Common myeloid progenitor, CD34-positive (primary cell): Measurements from ENCODE around the gene FAM168A.

ENCODE experiments used
- CTCF ChIA-PET: fragments of 350-600 bp; sonication (Branson Sonifier 250); formaldehyde crosslinking; loops from one replicate; lab custom pipeline; 2021; ENCODE audit warnings: antibody characterized with exemption; lab: Charles Lee
- POLR2A ChIA-PET: fragments of 350-600 bp; sonication (Branson Sonifier 250); formaldehyde crosslinking; loops from one replicate; lab custom pipeline; 2021; ENCODE audit warnings: antibody characterized with exemption; lab: Charles Lee
- DNase-seq, 3 donors: peaks; one replicate each; pipeline versions ENCODE4 v3.0.0 to v3.0.0-alpha.2; 2013
- H3K27ac ChIP-seq, 2 experiments: 1 replicate in 1 of 2; 2 replicates in 1 of 2; pipeline ENCODE4 v1.7.0; 2013; ENCODE audit warnings: inconsistent platforms in 2 of 2, low read length in 2 of 2, mild to moderate bottlenecking in 2 of 2, low read depth in 1 of 2, moderate library complexity in 1 of 2; ENCODE audit not compliant: severe bottlenecking in 2 of 2, insufficient read depth in 1 of 2, poor library complexity in 1 of 2
- H3K27me3 ChIP-seq, 5 experiments: replicated peaks in 2 of 5; 1 replicate in 3 of 5; 2 replicates in 2 of 5; pipeline versions ENCODE4 v1.6.1 to v1.7.0; 2013; ENCODE audit warnings: low read length in 4 of 5, mild to moderate bottlenecking in 2 of 5, moderate library complexity in 2 of 5, inconsistent platforms in 1 of 5; ENCODE audit not compliant: insufficient read depth in 5 of 5, control insufficient read depth in 4 of 5
- H3K36me3 ChIP-seq, 4 experiments: 1 replicate in 2 of 4; 2 replicates in 2 of 4; pipeline versions ENCODE4 v1.6.1 to v1.7.0; 2013; ENCODE audit warnings: low read length in 3 of 4, control low read depth in 1 of 4, mild to moderate bottlenecking in 1 of 4; ENCODE audit not compliant: control insufficient read depth in 4 of 4, insufficient read depth in 4 of 4
- H3K4me1 ChIP-seq, 4 experiments: 1 replicate in 3 of 4; 2 replicates in 1 of 4; pipeline versions ENCODE4 v1.6.1 to v1.7.1; 2013; ENCODE audit warnings: low read length in 3 of 4, mild to moderate bottlenecking in 3 of 4, control low read depth in 1 of 4, inconsistent platforms in 1 of 4, moderate library complexity in 1 of 4; ENCODE audit not compliant: control insufficient read depth in 4 of 4, insufficient read depth in 4 of 4; ENCODE audit errors: control extremely low read depth in 1 of 4
- H3K4me3 ChIP-seq, 7 experiments: 1 replicate in 4 of 7; 2 replicates in 3 of 7; pipeline versions ENCODE4 v1.5.1 to v1.7.0; 2013; ENCODE audit warnings: mild to moderate bottlenecking in 7 of 7, low read length in 6 of 7, moderate library complexity in 6 of 7, inconsistent platforms in 2 of 7, low read depth in 2 of 7, control low read depth in 1 of 7; ENCODE audit not compliant: insufficient read depth in 4 of 7, control insufficient read depth in 1 of 7; ENCODE audit errors: extremely low read depth in 1 of 7
- H3K9me3 ChIP-seq, 5 experiments: 1 replicate in 4 of 5; 2 replicates in 1 of 5; pipeline versions ENCODE4 v1.6.1 to v1.7.1; 2013; ENCODE audit warnings: low read length in 4 of 5, mild to moderate bottlenecking in 2 of 5, inconsistent platforms in 1 of 5, low read depth in 1 of 5, moderate library complexity in 1 of 5; ENCODE audit not compliant: control insufficient read depth in 4 of 5, insufficient read depth in 2 of 5; ENCODE audit errors: control extremely low read depth in 1 of 5
- WGBS: methylation state at CpG from one replicate; pipeline ENCODE4 v1.1.5; 2013; ENCODE audit not compliant: insufficient coverage; 5-methylcytosine and 5-hydroxymethylcytosine counted together

Gene FAM168A

DNA sequence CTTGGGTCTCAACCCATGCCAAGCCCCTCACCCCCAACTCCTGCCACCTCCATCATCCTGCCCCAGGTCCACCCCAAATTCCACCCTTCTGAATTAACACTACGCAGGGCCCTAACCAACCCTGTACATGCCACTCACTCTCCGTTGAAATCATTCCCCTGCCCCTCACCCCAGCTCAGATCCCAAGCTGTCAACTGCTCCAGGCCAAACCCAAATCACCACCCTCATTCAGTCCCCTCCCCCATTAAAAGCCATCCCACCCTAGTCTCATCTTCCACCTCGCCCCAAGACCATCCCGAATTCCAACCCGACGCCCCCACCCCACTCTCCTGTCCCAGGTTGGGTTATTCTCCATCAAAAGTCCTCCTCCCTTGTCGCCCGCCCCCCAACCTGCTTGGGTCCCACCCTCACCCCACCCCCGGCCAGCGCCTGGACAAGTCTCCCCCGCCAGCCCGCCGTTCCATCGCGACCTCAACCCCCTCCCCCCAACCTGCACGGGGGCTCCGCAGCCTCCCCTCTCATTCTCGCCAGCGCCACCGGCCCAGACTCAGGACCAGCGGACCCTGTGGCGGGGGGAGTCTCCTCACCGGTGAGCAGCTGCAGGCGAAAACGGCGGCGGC lies 466 bp downstream of the FAM168A start:
- ChIA-PET CTCF (interaction anchor here (0.9 kb wide), 1 partner anchor 33 kb away, joined by 3 read pairs; no protein-coding TSS in a partner anchor), POLR2A (interaction anchor here (0.5 to 1.1 kb wide), 2 partner anchors 12 to 85 kb away, joined by 3 to 4 read pairs; no protein-coding TSS in a partner anchor)
- peak overlapping the region; percentile 78 to 99 (median 90) for H3K4me3 ChIP-seq
- 14% methylated on average over 7 of the region's 27 CpGs for WGBS
- no peaks in the 10 kb centered on the region for H3K9me3 ChIP-seq
- peak overlapping the region in 1 of 2 experiments; percentile 29 for H3K27ac ChIP-seq
- peak in 2 of 3 donors; percentile 5 to 7 for DNase-seq
- H3K4me1 ChIP-seq: peaks cover 4 to 17% (median 11%) of the 10 kb centered on the region in 4 experiments
- no peaks in the 10 kb centered on the region for H3K27me3 ChIP-seq
- no peaks in the 10 kb centered on the region for H3K36me3 ChIP-seq

DNA sequence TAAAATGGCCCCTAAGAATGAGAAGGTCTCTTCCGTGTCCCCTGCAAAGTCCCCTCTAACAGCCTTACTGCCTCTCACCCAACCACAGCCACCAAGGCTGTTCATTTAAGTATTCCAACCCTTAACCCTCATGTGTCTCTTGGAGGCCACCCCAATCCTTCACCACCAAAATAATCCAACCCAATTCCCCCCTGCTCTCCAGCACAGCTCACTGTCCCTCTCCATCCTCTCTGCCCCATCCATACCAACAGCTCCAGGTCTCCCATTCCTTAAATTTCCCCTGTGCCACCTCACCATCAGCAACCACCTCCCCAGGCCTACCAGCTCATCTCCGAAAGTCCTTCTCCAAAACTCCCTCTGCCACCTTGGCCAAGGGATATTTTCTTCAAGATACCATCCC lies 1.4 kb downstream of the FAM168A start:
- WGBS: 92% methylated on average over 2 of the region's 2 CpGs
- POLR2A ChIA-PET: no interaction called here
- DNase-seq: no peak
- CTCF ChIA-PET: interaction anchor here (0.5 kb wide), 1 partner anchor 79 kb away, joined by 3 read pairs; no protein-coding TSS in a partner anchor
- Histone ChIP-seq H3K27me3 (no peaks in the 10 kb centered on the region), H3K4me1 (peaks cover 4 to 17% (median 11%) of the 10 kb centered on the region in 4 experiments), H3K9me3 (no peaks in the 10 kb centered on the region), H3K27ac (no peak overlapping the region), H3K36me3 (no peaks in the 10 kb centered on the region), H3K4me3 (peak overlapping the region in 5 of 7 experiments; percentile 6 to 99 (median 87))

DNA sequence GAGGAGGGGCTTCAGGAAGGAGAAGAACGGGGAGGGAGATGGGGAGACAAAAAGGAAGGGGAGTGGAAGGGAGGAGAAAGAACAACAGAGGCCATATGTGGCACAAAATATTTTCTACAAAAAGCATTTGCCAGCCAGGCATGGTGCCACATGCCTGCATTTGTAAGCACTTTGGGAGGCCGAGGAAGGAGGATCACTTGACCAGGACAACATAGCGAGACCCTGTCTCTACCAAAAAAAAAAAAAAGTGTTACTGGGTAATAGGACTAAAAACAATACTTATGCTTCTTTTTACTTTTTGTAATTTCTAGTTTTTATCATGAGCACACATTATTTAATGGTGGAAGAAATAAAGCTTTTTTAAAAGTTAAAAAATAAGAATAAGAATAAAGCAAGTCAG lies 5.3 kb downstream of the FAM168A start:
- 67% methylated on average over 1 of the region's 3 CpGs for WGBS
- Histone ChIP-seq H3K9me3 (no peaks in the 10 kb centered on the region), H3K4me1 (peaks cover 0 to 12% (median 9%) of the 10 kb centered on the region in 4 experiments), H3K4me3 (no peak overlapping the region), H3K36me3 (no peaks in the 10 kb centered on the region), H3K27me3 (no peaks in the 10 kb centered on the region), H3K27ac (no peak overlapping the region)
- ChIA-PET CTCF (interaction anchor here (0.7 to 1.5 kb wide), 2 partner anchors 11 to 193 kb away, joined by 3 read pairs; no protein-coding TSS in a partner anchor), POLR2A (interaction anchor here (0.6 kb wide), 2 partner anchors 24 to 67 kb away, joined by 3 to 7 read pairs; no protein-coding TSS in a partner anchor)
- no peak for DNase-seq

DNA sequence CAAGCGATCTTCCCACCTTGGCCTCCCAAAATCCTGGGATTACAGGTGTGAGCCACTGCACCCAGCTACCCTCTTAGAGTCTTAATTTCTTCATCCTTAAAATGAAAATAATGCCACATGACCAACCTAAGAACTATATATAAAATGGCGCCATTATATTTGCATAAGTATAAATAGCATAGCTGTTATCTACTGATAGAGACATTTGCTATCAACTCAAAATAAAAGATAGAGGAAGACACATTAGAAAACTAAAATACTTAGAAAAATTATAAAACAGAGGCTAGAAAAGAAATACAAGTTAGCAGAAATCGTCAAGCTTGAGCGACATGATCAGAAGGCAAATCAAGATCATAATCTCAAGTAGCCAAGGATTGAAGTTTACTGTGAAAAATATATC lies 6.2 kb downstream of the FAM168A start:
- ChIA-PET POLR2A (no interaction called here), CTCF (interaction anchor here (1.2 kb wide), 1 partner anchor 11 kb away, joined by 3 read pairs; no protein-coding TSS in a partner anchor)
- Histone ChIP-seq H3K9me3 (no peaks in the 10 kb centered on the region), H3K27me3 (no peaks in the 10 kb centered on the region), H3K4me1 (peaks cover 0 to 5% (median 2%) of the 10 kb centered on the region in 4 experiments), H3K36me3 (no peaks in the 10 kb centered on the region), H3K27ac (no peak overlapping the region), H3K4me3 (no peak overlapping the region)
- whole genome bisulfite sequencing: 90% methylated on average over 1 of the region's 4 CpGs
- DNase-seq: no peak

DNA sequence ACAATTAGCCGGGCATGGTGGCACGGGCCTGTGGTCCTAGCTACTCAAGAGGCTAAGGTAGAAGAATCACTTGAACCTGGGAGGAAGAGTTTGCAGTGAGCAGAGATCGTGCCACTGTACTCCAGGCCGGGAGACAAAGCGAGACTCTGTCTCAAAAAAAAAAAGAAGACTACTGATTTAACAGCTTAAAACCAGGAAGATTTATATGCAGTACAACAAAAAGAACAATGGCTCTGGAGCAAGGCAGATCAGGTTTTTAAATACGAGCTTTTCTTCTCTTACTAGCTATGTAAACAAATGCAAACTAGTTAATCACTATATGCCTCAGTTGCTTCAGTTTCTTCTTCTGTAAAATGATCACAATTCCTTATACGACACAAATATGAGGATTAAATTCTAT lies 6.9 kb downstream of the FAM168A start:
- WGBS: 100% methylated on average over 1 of the region's 7 CpGs
- H3K4me3 ChIP-seq: no peak overlapping the region
- H3K27ac ChIP-seq: no peak overlapping the region
- DNase-seq: no peak
- H3K4me1 ChIP-seq: no peaks in the 10 kb centered on the region
- ChIA-PET POLR2A (no interaction called here), CTCF (interaction anchor here (0.9 to 1.2 kb wide), 2 partner anchors 10 to 156 kb away, joined by 3 read pairs; no protein-coding TSS in a partner anchor)
- H3K9me3 ChIP-seq: no peaks in the 10 kb centered on the region
- no peaks in the 10 kb centered on the region for H3K36me3 ChIP-seq
- no peaks in the 10 kb centered on the region for H3K27me3 ChIP-seq

DNA sequence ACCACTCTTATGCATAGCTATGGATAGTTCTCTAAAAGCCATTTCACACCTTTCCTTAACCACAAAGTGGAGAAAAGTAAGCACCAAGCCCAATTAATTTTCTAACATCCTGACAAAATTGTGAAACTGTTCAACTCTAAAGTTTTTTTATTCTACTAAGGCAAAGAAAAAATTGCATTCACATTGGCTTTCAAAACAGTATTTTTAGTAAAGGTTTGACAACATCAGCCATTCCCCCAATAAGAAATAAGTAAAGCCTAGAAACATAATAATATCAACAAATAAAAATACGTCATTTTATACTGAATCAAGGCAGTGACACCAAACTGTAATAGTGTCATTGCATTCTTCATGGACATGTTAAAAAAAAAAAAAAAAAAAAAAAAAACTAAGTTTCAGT lies 11.1 kb downstream of the FAM168A start:
- H3K4me3 ChIP-seq: no peak overlapping the region
- H3K4me1 ChIP-seq: no peaks in the 10 kb centered on the region
- H3K27ac ChIP-seq: no peak overlapping the region
- no peaks in the 10 kb centered on the region for H3K36me3 ChIP-seq
- CTCF ChIA-PET: no interaction called here
- POLR2A ChIA-PET: no interaction called here
- no CpG with 5 or more reads among the region's 1 CpG for WGBS
- no peaks in the 10 kb centered on the region for H3K9me3 ChIP-seq
- H3K27me3 ChIP-seq: no peaks in the 10 kb centered on the region
- no peak for DNase-seq

DNA sequence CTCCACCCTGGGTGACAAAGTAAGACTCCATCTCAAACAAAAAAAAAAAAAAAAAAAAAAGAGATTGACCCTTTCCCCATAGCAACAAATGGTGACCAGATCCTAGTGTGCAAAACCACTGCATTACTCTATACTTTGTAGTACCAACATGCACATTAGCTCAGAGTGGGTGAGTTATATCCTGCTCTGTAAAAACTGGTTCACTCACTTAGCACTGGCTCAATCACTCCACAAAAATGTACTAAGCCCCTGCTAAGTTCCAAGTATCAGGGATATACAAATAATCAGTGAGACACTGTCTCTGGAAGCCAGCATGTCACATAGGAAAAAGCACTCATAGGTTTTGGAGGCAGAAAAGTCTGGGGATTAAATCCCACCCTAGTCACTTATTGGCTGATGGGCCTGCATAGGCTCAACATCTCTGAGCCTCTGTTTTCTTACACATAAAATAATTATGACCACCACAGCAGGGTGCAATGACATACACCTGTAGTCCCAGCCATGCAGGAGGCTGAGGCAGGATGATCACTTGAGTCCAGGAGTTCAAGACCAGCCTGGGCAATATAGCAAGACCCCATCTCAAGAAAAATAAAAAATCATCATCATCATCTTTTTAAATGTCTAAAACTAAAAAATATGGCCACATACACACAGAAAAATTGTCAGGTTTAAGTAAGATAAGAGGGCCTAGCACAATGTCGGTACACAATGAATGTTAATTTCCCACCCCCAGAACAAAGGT lies 11.9 kb downstream of the FAM168A start:
- POLR2A ChIA-PET: no interaction called here
- no peaks in the 10 kb centered on the region for H3K27me3 ChIP-seq
- no CpG with 5 or more reads among the region's 1 CpG for WGBS
- no peak for DNase-seq
- H3K9me3 ChIP-seq: no peaks in the 10 kb centered on the region
- H3K4me1 ChIP-seq: no peaks in the 10 kb centered on the region
- no peak overlapping the region for H3K27ac ChIP-seq
- no peak overlapping the region for H3K4me3 ChIP-seq
- CTCF ChIA-PET: no interaction called here
- no peaks in the 10 kb centered on the region for H3K36me3 ChIP-seq
